NT2/D1 (cell line): ENCODE measurements around the gene GCNA.
"Not testable (repeated sequence)": the region's sequence is repeated elsewhere in the genome, so short reads cannot be mapped to it uniquely, and the experiment has no call there.

Source experiments
- DNase-seq: peaks from one replicate; pipeline ENCODE4 v3.0.0-alpha.2; 2011; ENCODE audit warnings: low read depth, low spot score
- H3K27me3 ChIP-seq: 2 replicates; pipeline ENCODE4 v1.6.0; 2011; ENCODE audit warnings: mild to moderate bottlenecking; ENCODE audit not compliant: insufficient read length, insufficient read depth
- H3K36me3 ChIP-seq: 2 replicates; pipeline ENCODE4 v1.6.1; 2011; ENCODE audit warnings: mild to moderate bottlenecking, low read length, mixed read lengths; ENCODE audit not compliant: insufficient read depth, insufficient read length
- H3K4me1 ChIP-seq: 2 replicates; pipeline ENCODE4 v1.5.1; 2011; ENCODE audit not compliant: insufficient read depth, insufficient read length
- H3K4me3 ChIP-seq: 2 replicates; pipeline ENCODE4 v1.5.1; 2011; ENCODE audit warnings: low read depth; ENCODE audit not compliant: insufficient read length
- H3K9ac ChIP-seq: 2 replicates; pipeline ENCODE4 v1.6.0; 2011; ENCODE audit warnings: low read depth; ENCODE audit not compliant: insufficient read length
- H3K9me3 ChIP-seq: 2 replicates; pipeline ENCODE4 v1.5.1; 2011; ENCODE audit warnings: mild to moderate bottlenecking, low read length; ENCODE audit not compliant: insufficient read depth
- SUZ12 ChIP-seq: IDR thresholded peaks from 2 replicates; pipeline ENCODE4 v1.6.1; 2011; ENCODE audit not compliant: insufficient read length, insufficient read depth; ENCODE audit errors: extremely low read depth
- YY1 ChIP-seq: IDR thresholded peaks from 2 replicates; pipeline ENCODE4 v1.6.1; 2011; ENCODE audit not compliant: insufficient read length, insufficient read depth
- ZNF274 ChIP-seq: IDR thresholded peaks from 2 replicates; pipeline ENCODE4 v1.6.1; 2011; ENCODE audit warnings: mild to moderate bottlenecking, low read depth, low read length

GCNA gene

DNA sequence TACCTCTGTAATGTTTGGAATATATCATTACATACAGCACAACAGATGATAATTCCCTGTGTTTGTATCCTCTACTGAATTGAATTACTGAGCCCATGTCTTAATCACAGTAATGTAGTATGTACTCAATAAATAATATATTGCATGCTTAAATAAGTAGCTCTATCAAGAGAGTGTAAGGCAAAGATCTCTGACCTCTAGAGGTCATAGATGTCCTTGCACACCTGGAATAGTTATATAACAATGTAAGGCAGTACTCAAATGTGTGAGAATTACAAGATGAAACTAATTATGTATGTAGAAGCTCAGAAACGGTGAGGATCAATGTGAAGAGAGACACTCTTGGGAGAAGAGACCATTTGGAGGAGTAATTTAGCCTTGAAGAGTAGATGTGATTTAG lies 14.3 kb upstream of the GCNA start:
- TF ChIP-seq SUZ12 (no peak), YY1 (no peak), ZNF274 (no peak)

DNA sequence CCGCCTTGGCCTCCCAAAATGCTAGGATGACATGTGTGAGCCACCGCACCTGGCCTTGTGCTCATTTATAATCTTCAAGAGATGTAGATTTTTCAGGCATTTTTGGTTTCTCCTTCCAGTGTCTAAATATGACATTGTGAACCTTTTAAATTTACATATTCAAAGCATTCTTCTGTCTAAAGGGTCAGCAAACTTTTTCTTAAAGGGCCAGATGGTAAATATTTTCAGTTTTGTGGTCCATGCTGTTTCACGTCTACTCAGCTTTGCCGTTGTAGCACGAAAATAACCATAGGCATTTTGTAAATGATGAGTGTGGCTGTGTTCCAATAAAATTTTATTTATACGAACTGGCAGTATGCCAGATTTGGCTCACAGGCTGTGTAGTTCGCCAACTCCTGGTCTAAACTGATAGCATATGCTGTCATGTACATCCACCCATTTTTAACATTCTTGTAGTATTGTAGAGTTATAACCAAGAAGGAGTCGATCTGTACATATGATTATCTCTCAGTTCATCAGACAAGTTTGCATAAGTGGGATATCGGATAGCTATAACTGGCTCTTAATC lies 12.7 kb upstream of the GCNA start:
- Histone ChIP-seq H3K27me3 (no peaks in the 10 kb centered on the region), H3K9ac (no peak overlapping the region), H3K36me3 (peaks cover 77% of the 10 kb centered on the region), H3K4me1 (no peaks in the 10 kb centered on the region), H3K9me3 (no peaks in the 10 kb centered on the region), H3K4me3 (no peak overlapping the region)
- TF ChIP-seq ZNF274 (no peak), YY1 (no peak), SUZ12 (no peak)
- DNase-seq: no peak

More for the DNA sequence above, 14.3 kb upstream of the GCNA start:
- Histone ChIP-seq H3K4me1 (no peaks in the 10 kb centered on the region), H3K27me3 (no peaks in the 10 kb centered on the region), H3K4me3 (no peak overlapping the region), H3K9ac (no peak overlapping the region), H3K36me3 (peaks cover 78% of the 10 kb centered on the region), H3K9me3 (no peaks in the 10 kb centered on the region)
- no peak for DNase-seq

DNA sequence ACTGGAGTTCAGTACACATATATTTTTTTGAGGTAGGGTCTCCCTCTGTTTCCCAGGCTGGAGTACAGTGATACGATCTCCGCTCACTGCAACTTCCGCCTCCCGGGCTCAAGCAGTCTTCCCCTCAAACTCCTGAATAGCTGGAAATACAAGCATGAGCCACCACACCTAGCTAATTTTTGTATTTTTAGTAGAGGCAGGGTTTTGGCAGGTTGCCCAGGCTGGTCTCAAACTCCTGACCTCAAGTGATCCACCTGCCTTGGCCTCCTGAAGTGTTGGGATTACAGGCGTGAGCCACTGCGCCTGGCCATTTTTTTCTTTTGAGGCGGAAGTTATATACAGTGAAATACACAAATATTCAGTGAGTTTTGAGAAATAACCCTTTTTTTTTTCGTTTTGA lies 6.8 kb upstream of the GCNA start:
- not testable (repeated sequence) for H3K4me1 ChIP-seq, H3K27me3 ChIP-seq, H3K9ac ChIP-seq, H3K4me3 ChIP-seq, H3K9me3 ChIP-seq, DNase-seq
- peaks cover 69% of the 10 kb centered on the region for H3K36me3 ChIP-seq

DNA sequence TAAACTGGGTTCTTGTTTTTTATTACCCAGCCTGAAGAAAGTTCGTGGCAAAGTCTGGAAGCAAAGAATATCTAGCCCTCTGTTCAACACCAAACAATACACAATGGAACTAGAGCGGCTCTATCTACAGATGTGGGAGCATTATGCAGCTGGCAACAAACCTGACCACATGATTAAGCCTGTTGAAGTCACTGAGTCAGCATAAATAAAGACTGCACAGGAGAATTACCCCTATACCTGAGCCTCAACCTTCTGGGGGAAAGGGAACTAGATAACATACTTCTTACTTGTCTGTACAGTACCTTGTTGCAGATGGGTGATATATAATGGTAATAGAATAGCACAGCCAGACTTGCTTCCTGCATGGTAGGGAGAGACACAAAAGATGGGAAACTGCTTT lies 4.6 kb upstream of the GCNA start:
- Histone ChIP-seq H3K4me1 (no peaks in the 10 kb centered on the region), H3K4me3 (no peak overlapping the region), H3K9me3 (no peaks in the 10 kb centered on the region), H3K27me3 (no peaks in the 10 kb centered on the region), H3K36me3 (peaks cover 65% of the 10 kb centered on the region), H3K9ac (no peak overlapping the region)
- TF ChIP-seq ZNF274: no peak
- TF ChIP-seq YY1: no peak
- TF ChIP-seq SUZ12: no peak
- DNase-seq: no peak

DNA sequence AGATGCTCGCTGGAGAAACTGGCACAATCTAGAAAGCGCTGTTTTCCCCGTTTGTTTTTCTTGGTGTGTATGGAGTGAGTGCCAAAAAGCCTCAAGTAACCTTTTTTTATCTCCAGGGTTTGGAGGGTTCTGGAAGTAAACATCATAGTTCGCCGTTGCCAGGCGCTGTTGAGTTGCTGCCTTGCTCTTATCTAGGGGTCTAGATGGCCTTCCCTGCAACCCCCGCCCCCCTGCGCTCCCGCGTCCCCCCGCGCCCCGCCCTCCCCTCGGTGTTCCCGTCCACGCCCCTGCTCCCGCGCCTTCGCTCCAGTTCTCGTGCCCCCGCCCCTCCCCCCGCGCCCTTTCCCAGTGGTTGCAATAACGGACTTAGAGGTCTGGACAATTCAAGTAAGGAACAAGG lies 555 bp upstream of the GCNA start:
- H3K4me1 ChIP-seq: no peaks in the 10 kb centered on the region
- H3K9me3 ChIP-seq: no peaks in the 10 kb centered on the region
- no peaks in the 10 kb centered on the region for H3K27me3 ChIP-seq
- no peak overlapping the region for H3K4me3 ChIP-seq
- H3K9ac ChIP-seq: no peak overlapping the region
- DNase-seq: no peak
- TF ChIP-seq YY1: no peak
- TF ChIP-seq SUZ12: no peak
- no peak for TF ChIP-seq ZNF274
- H3K36me3 ChIP-seq: peaks cover 52% of the 10 kb centered on the region

DNA sequence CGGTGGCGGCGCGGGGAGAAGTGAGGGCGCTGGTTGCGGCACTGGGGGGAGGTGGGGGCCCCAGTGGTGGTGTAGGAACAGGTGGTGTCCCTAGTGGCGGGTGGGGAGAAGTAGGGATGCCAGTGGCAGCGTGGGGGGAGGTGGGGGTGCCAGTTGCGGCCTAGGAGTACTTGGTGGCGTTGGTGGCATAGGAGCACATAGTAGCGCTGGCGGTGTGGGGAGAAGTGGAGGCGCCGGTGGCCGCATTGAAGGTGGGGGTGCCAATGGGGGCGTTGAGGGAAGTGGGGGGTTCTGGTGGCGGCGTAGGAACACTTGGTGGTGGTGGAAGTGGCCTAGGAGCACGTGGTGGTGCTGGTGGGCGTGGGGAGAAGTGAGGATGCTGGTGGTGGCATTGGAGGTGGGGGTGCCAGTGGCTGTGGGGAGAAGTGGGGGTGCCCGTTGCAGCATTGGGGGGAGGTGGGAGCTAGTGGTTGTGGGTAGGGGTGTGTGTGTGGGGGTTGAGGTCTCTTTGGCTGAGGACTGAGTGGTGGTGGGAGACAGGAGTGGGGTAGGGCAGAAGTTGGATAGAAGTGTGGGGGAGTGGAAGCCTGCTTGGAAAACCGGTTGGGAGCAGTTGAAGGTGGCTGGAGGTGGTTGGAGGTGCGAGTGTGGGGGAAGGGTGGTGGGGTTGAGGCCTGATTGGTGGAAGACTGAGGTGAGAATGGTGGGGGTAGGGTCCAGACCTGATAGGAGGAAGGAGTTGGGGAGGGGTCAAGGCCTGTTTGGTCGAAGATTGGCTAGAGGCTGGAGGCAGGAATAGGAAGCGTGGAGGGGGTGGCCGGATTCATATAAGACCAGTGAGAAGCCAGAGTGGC lies 1.1 kb downstream of the GCNA start:
- peak; percentile 23 for DNase-seq
- no peak overlapping the region for H3K4me3 ChIP-seq
- H3K4me1 ChIP-seq: no peaks in the 10 kb centered on the region
- no peaks in the 10 kb centered on the region for H3K9me3 ChIP-seq
- H3K36me3 ChIP-seq: peaks cover 38% of the 10 kb centered on the region
- no peaks in the 10 kb centered on the region for H3K27me3 ChIP-seq
- TF ChIP-seq ZNF274 (no peak), YY1 (no peak), SUZ12 (no peak)
- no peak overlapping the region for H3K9ac ChIP-seq

DNA sequence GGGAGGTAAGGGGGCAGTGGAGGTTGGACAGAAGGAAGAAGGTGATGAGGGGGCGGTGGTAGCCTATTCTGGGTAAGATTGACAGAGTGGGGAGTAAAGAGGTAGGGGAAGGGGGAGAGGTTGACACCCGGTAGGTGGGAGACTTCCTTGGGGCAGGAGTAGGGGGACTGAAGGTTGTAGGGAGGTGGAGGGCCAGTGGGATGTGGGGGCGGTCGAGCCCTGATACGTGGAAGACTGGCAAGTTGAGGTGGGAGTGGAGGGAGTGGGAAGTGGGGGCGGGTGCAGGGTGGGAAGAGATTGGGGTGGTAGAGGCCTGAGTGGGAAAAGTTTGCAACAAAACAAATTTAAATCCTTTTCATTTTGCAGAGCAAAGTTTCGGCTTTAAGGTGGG lies 1.7 kb downstream of the GCNA start:
- Histone ChIP-seq H3K4me3 (no peak overlapping the region), H3K9ac (no peak overlapping the region), H3K27me3 (no peaks in the 10 kb centered on the region), H3K4me1 (no peaks in the 10 kb centered on the region), H3K36me3 (peaks cover 36% of the 10 kb centered on the region), H3K9me3 (no peaks in the 10 kb centered on the region)
- TF ChIP-seq ZNF274: no peak
- TF ChIP-seq SUZ12: no peak
- TF ChIP-seq YY1: no peak
- DNase-seq: no peak
